WTC11 (cell line): ENCODE measurements around the gene SCGB1A1.

Experiments used
- NFE2L1 ChIP-seq: sonication (generic); formaldehyde crosslinking; IDR thresholded peaks from 2 replicates; pipeline ENCODE4 v1.8.1; 2023; ENCODE audit warnings: missing genetic modification reagents
- TF ChIP-seq, protein P1 (sequence below): fragments of 200-600 bp; IDR thresholded peaks from 2 replicates; pipeline ENCODE4 v1.8.0; 2022; ENCODE audit warnings: antibody characterized with exemption
- TF ChIP-seq, protein P2 (sequence below): fragments of 250-450 bp; sonication (Bioruptor Pico); IDR thresholded peaks from 2 replicates; pipeline ENCODE4 v1.9.0; 2021; ENCODE audit warnings: moderate library complexity, mild to moderate bottlenecking, inconsistent platforms, borderline replicate concordance

DNA sequence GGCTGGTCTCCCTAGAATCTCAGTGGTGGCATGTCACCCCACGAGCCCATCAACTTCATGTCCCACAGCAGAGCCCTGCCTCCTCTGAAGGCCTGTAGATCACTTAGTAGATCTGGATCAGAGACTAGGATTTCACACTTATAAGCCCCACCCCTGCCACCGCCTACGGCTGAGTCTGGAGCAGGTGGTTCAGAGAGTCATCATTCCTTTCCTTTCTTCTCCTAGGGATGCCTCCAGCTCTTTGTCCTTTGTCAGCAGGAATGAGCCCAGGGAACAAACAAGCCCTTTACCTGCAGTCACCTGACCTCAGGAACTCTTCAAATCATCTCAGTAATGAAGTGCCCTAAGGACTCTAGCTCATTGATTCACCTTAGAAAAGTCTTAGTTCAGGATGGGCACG lies 37.8 kb downstream of the SCGB1A1 start:
- TF ChIP-seq, protein P1, sequence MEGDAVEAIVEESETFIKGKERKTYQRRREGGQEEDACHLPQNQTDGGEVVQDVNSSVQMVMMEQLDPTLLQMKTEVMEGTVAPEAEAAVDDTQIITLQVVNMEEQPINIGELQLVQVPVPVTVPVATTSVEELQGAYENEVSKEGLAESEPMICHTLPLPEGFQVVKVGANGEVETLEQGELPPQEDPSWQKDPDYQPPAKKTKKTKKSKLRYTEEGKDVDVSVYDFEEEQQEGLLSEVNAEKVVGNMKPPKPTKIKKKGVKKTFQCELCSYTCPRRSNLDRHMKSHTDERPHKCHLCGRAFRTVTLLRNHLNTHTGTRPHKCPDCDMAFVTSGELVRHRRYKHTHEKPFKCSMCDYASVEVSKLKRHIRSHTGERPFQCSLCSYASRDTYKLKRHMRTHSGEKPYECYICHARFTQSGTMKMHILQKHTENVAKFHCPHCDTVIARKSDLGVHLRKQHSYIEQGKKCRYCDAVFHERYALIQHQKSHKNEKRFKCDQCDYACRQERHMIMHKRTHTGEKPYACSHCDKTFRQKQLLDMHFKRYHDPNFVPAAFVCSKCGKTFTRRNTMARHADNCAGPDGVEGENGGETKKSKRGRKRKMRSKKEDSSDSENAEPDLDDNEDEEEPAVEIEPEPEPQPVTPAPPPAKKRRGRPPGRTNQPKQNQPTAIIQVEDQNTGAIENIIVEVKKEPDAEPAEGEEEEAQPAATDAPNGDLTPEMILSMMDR: no peak
- TF ChIP-seq, protein P2, sequence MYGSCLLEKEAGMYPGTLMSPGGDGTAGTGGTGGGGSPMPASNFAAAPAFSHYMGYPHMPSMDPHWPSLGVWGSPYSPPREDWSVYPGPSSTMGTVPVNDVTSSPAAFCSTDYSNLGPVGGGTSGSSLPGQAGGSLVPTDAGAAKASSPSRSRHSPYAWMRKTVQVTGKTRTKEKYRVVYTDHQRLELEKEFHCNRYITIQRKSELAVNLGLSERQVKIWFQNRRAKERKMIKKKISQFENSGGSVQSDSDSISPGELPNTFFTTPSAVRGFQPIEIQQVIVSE (CRISPR knock-in tag): no peak
- TF ChIP-seq NFE2L1 (CRISPR knock-in tag): no peak
